SK-N-SH (cell line): ENCODE results near the gene TOX2. TPM values are rescaled to one million over a fixed set of nuclear protein-coding genes. Genes with fewer than 3 reads are reported as not detected.

Source experiments
- CTCF ChIA-PET: fragments of 300-600, 350-600 bp; formaldehyde crosslinking; extraction: SDS; loops from one replicate; lab custom pipeline; 2021; lab: Yijun Ruan, JAX
- POLR2A ChIA-PET: fragments of 350-600 bp; sonication (Branson Sonifier 250); formaldehyde crosslinking; extraction: SDS; loops from one replicate; lab custom pipeline; 2020; ENCODE audit warnings: antibody characterized with exemption, inconsistent platforms; lab: Yijun Ruan, JAX
- DNase-seq: peaks from one replicate; pipeline ENCODE4 v3.0.0; 2012
- H2AFZ ChIP-seq: fragments of 200-600 bp; sonication (generic); 2 replicates; pipeline ENCODE4 v1.8.1; 2016; ENCODE audit warnings: antibody characterized with exemption, mild to moderate bottlenecking, low read depth
- H3F3A ChIP-seq: fragments of 200-600 bp; sonication (generic); replicated peaks from 2 replicates; pipeline ENCODE3; 2016; ENCODE audit warnings: antibody characterized with exemption, mild to moderate bottlenecking; ENCODE audit not compliant: insufficient read depth
- H3K27ac ChIP-seq, 2 experiments: fragments of 200-500 bp in 1 of 2; fragments of 200-600 bp in 1 of 2; sonication (Bioruptor generic) in 1 of 2; sonication (generic), shearing (Covaris generic) in 1 of 2; 2 replicates each; pipeline versions ENCODE4 v1.5.1 to v1.6.1; 2014 to 2016; ENCODE audit warnings: low read depth in 2 of 2, inconsistent platforms in 1 of 2, low read length in 1 of 2, mild to moderate bottlenecking in 1 of 2, mixed read lengths in 1 of 2
- H3K27me3 ChIP-seq: fragments of 200-600 bp; sonication (generic), shearing (Covaris generic); 2 replicates; pipeline ENCODE4 v1.6.1; 2016; ENCODE audit warnings: mixed run types; ENCODE audit not compliant: insufficient read depth
- H3K36me3 ChIP-seq, 2 experiments: fragments of 200-500 bp in 1 of 2; fragments of 200-600 bp in 1 of 2; sonication (Bioruptor generic) in 1 of 2; sonication (generic) in 1 of 2; replicated peaks in 1 of 2; 2 replicates each; pipeline versions ENCODE3 to v1.5.1; 2014 to 2016; ENCODE audit warnings: low read length in 1 of 2, mild to moderate bottlenecking in 1 of 2; ENCODE audit not compliant: insufficient read depth in 2 of 2, control insufficient read depth in 1 of 2
- H3K4me1 ChIP-seq, 2 experiments: fragments of 200-500 bp in 1 of 2; fragments of 200-600 bp in 1 of 2; sonication (Bioruptor generic) in 1 of 2; sonication (generic), shearing (Covaris generic) in 1 of 2; 2 replicates each; pipeline versions ENCODE4 v1.5.1 to v1.6.1; 2014 to 2016; ENCODE audit warnings: low read depth in 1 of 2, low read length in 1 of 2, mixed run types in 1 of 2; ENCODE audit not compliant: insufficient read depth in 2 of 2, control insufficient read depth in 1 of 2
- H3K4me2 ChIP-seq: fragments of 200-600 bp; sonication (generic), shearing (Covaris generic); 2 replicates; pipeline ENCODE4 v1.6.1; 2017; ENCODE audit warnings: mixed run types
- H3K4me3 ChIP-seq, 2 experiments: fragments of 200-500 bp in 1 of 2; fragments of 200-600 bp in 1 of 2; sonication (Bioruptor generic) in 1 of 2; sonication (generic), shearing (Covaris generic) in 1 of 2; 2 replicates each; pipeline versions ENCODE4 v1.5.1 to v1.8.1; 2014 to 2016; ENCODE audit warnings: low read depth in 2 of 2, inconsistent platforms in 1 of 2, low read length in 1 of 2, mild to moderate bottlenecking in 1 of 2, mixed read lengths in 1 of 2, moderate library complexity in 1 of 2
- H3K79me2 ChIP-seq: fragments of 200-600 bp; sonication (generic); 2 replicates; pipeline ENCODE4 v1.8.1; 2017; ENCODE audit warnings: mild to moderate bottlenecking; ENCODE audit not compliant: insufficient read depth
- H3K9ac ChIP-seq: fragments of 200-600 bp; sonication (generic); 2 replicates; pipeline ENCODE4 v1.6.1; 2017; ENCODE audit warnings: mixed run types
- H3K9me2 ChIP-seq: fragments of 200-600 bp; sonication (generic); 2 replicates; pipeline ENCODE4 v1.6.1; 2017; ENCODE audit warnings: mixed run types
- H3K9me3 ChIP-seq: fragments of 200-600 bp; sonication (generic); 2 replicates; pipeline ENCODE4 v1.6.1; 2017; ENCODE audit warnings: mixed run types, mild to moderate bottlenecking, moderate library complexity
- H4K20me1 ChIP-seq: fragments of 200-600 bp; sonication (generic); 2 replicates; pipeline ENCODE4 v1.6.1; 2017; ENCODE audit warnings: mild to moderate bottlenecking, mixed run types; ENCODE audit not compliant: insufficient read depth
- EP300 ChIP-seq, 2 experiments: IDR thresholded peaks; 2 replicates each; pipeline versions ENCODE4 v1.4.0 to v1.6.1; 2012; ENCODE audit warnings: borderline replicate concordance in 1 of 2, low read depth in 1 of 2, low read length in 1 of 2
- EZH2phosphoT487 ChIP-seq: fragments of 200-600 bp; sonication (generic); IDR thresholded peaks from 2 replicates; pipeline ENCODE4 v1.6.1; 2017; ENCODE audit warnings: low read depth, mixed run types, mild to moderate bottlenecking, antibody characterized with exemption, moderate library complexity, borderline replicate concordance
- JUND ChIP-seq: IDR thresholded peaks from 2 replicates; pipeline ENCODE4 v1.4.0; 2012
- MEF2A ChIP-seq: IDR thresholded peaks from 2 replicates; pipeline ENCODE4 v1.4.0; 2012; ENCODE audit warnings: low read depth, borderline replicate concordance
- MXI1 ChIP-seq: IDR thresholded peaks from 2 replicates; pipeline ENCODE4 v1.6.1; 2012; ENCODE audit warnings: mild to moderate bottlenecking, low read depth, low read length, improper control_type of control experiment
- NRF1 ChIP-seq: IDR thresholded peaks from 2 replicates; pipeline ENCODE4 v1.6.1; 2012; ENCODE audit warnings: low read depth, mild to moderate bottlenecking, low read length
- PBX3 ChIP-seq: IDR thresholded peaks from 2 replicates; pipeline ENCODE4; 2012
- POLR2AphosphoS5 ChIP-seq: IDR thresholded peaks from 2 replicates; pipeline ENCODE4 v1.6.1; 2012; ENCODE audit warnings: low read depth, low read length
- RAD21 ChIP-seq: IDR thresholded peaks from 2 replicates; pipeline ENCODE4 v1.6.1; 2012; ENCODE audit warnings: mild to moderate bottlenecking, low read length
- RCOR1 ChIP-seq: fragments of 150-350 bp; IDR thresholded peaks from 2 replicates; pipeline ENCODE4 v1.6.1; 2017; ENCODE audit warnings: antibody characterized with exemption, low read length
- RFX5 ChIP-seq: IDR thresholded peaks from 2 replicates; pipeline ENCODE4 v1.6.1; 2012; ENCODE audit warnings: mild to moderate bottlenecking, improper control_type of control experiment, low read length
- RXRA ChIP-seq: IDR thresholded peaks from 2 replicates; pipeline ENCODE4 v1.4.0; 2012; ENCODE audit warnings: low read depth, mild to moderate bottlenecking, borderline replicate concordance
- SMC3 ChIP-seq: IDR thresholded peaks from 2 replicates; pipeline ENCODE4 v1.6.1; 2012; ENCODE audit warnings: low read depth, low read length, improper control_type of control experiment
- TAF1 ChIP-seq: IDR thresholded peaks from 2 replicates; pipeline ENCODE4 v1.6.1; 2012; ENCODE audit warnings: low read depth, mild to moderate bottlenecking, low read length, moderate library complexity, borderline replicate concordance
- TEAD4 ChIP-seq: IDR thresholded peaks from 2 replicates; pipeline ENCODE4 v1.4.0; 2012; ENCODE audit warnings: mild to moderate bottlenecking, borderline replicate concordance; ENCODE audit not compliant: insufficient read depth
- YY1 ChIP-seq: IDR thresholded peaks from 2 replicates; pipeline ENCODE4 v1.4.0; 2012; ENCODE audit warnings: low read depth, mild to moderate bottlenecking
- WGBS: methylation state at CpG from one replicate; pipeline ENCODE4 v1.1.6; 2017; ENCODE audit warnings: low lambda C conversion rate; 5-methylcytosine and 5-hydroxymethylcytosine counted together
- polyA plus RNA-seq, 3 experiments: library from polyadenylated mRNA; depleted of rRNA; stranded (reverse); fragments of >200 nt; gene quantifications; 2 replicates each; pipeline ENCODE4 v1.2.3, GENCODE V29; 2012
- TF ChIP-seq, protein P1 (sequence below): fragments of 200-600 bp; sonication (generic); IDR thresholded peaks from 2 replicates; pipeline ENCODE4 v1.6.1; 2017; ENCODE audit warnings: antibody characterized with exemption, mild to moderate bottlenecking, moderate library complexity
- TF ChIP-seq, protein P2 (sequence below): IDR thresholded peaks from 2 replicates; pipeline ENCODE4 v1.4.0; 2012; ENCODE audit warnings: low read depth

Gene TOX2
- polyA plus RNA-seq, 1 of the 3 experiments (the other 2 are of a cell fraction), result 15.4 TPM

GRCh38 chr20:44098657-44099056 lies 184.0 kb downstream of the TOX2 start:
- TF ChIP-seq EP300 (IDR thresholded peaks at IDR 0.05; ENCODE audit: borderline replicate concordance in 1 of 2, low read depth in 1 of 2, low read length in 1 of 2) (no peak), RCOR1 (no peak), RAD21 (no peak), MXI1 (no peak), YY1 (no peak), RFX5 (no peak), MEF2A (no peak), PBX3 (no peak), JUND (no peak), RXRA (no peak), NRF1 (no peak), SMC3 (no peak), TEAD4 (no peak), TAF1 (no peak), POLR2AphosphoS5 (no peak), EZH2phosphoT487 (no peak)
- TF ChIP-seq, protein P1, sequence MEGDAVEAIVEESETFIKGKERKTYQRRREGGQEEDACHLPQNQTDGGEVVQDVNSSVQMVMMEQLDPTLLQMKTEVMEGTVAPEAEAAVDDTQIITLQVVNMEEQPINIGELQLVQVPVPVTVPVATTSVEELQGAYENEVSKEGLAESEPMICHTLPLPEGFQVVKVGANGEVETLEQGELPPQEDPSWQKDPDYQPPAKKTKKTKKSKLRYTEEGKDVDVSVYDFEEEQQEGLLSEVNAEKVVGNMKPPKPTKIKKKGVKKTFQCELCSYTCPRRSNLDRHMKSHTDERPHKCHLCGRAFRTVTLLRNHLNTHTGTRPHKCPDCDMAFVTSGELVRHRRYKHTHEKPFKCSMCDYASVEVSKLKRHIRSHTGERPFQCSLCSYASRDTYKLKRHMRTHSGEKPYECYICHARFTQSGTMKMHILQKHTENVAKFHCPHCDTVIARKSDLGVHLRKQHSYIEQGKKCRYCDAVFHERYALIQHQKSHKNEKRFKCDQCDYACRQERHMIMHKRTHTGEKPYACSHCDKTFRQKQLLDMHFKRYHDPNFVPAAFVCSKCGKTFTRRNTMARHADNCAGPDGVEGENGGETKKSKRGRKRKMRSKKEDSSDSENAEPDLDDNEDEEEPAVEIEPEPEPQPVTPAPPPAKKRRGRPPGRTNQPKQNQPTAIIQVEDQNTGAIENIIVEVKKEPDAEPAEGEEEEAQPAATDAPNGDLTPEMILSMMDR, result no peak
- TF ChIP-seq, protein P2, sequence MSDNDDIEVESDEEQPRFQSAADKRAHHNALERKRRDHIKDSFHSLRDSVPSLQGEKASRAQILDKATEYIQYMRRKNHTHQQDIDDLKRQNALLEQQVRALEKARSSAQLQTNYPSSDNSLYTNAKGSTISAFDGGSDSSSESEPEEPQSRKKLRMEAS, result no peak
- TF ChIP-seq, all 33 proteins: peak for 0
- Histone ChIP-seq H3K9me2 (no peaks in the 10 kb centered on the region), H3K4me3 (no peak overlapping the region), H3F3A (no peaks in the 10 kb centered on the region), H3K9ac (no peak overlapping the region), H3K9me3 (no peaks in the 10 kb centered on the region), H3K27me3 (no peaks in the 10 kb centered on the region), H3K27ac (no peak overlapping the region), H3K79me2 (no peaks in the 10 kb centered on the region), H2AFZ (no peak overlapping the region), H3K4me1 (no peaks in the 10 kb centered on the region), H3K4me2 (no peak overlapping the region), H4K20me1 (no peaks in the 10 kb centered on the region), H3K36me3 (no peaks in the 10 kb centered on the region)
- WGBS, result 95% methylated on average over 5 of the region's 5 CpGs
- ChIA-PET CTCF (interaction anchor here (0.6 to 2.4 kb wide), 5 partner anchors 18 to 349 kb away, joined by 4 to 17 read pairs (median 4); no protein-coding TSS in a partner anchor), POLR2A (no interaction called here)
- no peak for DNase-seq
